ENCODE data around the gene MYO16.

MYO16 gene

GRCh38 chr13:108728370-108728769 is 99.0 kb downstream of the MYO16 start:
- Histone ChIP-seq H3K27me3 (ENCODE audit: insufficient read depth, insufficient read length) (no peaks in the 10 kb centered on the region), H3K9ac (ENCODE audit: insufficient read length, low read depth) (no peak overlapping the region), H3K4me3 (ENCODE audit: insufficient read length, low read depth) (no peak overlapping the region), H3K36me3 (ENCODE audit: insufficient read depth, insufficient read length, low read length) (no peaks in the 10 kb centered on the region), H3K9me3 (ENCODE audit: insufficient read depth, low read length) (no peaks in the 10 kb centered on the region), H3K4me1 (ENCODE audit: insufficient read depth, insufficient read length) (no peaks in the 10 kb centered on the region)
- peak; percentile 46 for DNase-seq (ENCODE audit: low read depth, low spot score)
- TF ChIP-seq YY1 (IDR thresholded peaks at IDR 0.05; ENCODE audit: insufficient read depth, insufficient read length), result no peak
- TF ChIP-seq SUZ12 (IDR thresholded peaks at IDR 0.05; ENCODE audit: extremely low read depth, insufficient read depth, insufficient read length), result no peak
- TF ChIP-seq ZNF274 (IDR thresholded peaks at IDR 0.05; ENCODE audit: low read depth, low read length), result no peak

- TF ChIP-seq YY1 (IDR thresholded peaks at IDR 0.05; ENCODE audit: insufficient read depth, insufficient read length), result no peak
- TF ChIP-seq SUZ12 (IDR thresholded peaks at IDR 0.05; ENCODE audit: extremely low read depth, insufficient read depth, insufficient read length), result no peak
- TF ChIP-seq ZNF274 (IDR thresholded peaks at IDR 0.05; ENCODE audit: low read depth, low read length), result no peak
- no peak overlapping the region for H3K9ac ChIP-seq (ENCODE audit: insufficient read length, low read depth)
- no peaks in the 10 kb centered on the region for H3K36me3 ChIP-seq (ENCODE audit: insufficient read depth, insufficient read length, low read length)
- H3K4me1 ChIP-seq (ENCODE audit: insufficient read depth, insufficient read length), result no peaks in the 10 kb centered on the region
- H3K27me3 ChIP-seq (ENCODE audit: insufficient read depth, insufficient read length), result no peaks in the 10 kb centered on the region
- no peaks in the 10 kb centered on the region for H3K9me3 ChIP-seq (ENCODE audit: insufficient read depth, low read length)
- no peak overlapping the region for H3K4me3 ChIP-seq (ENCODE audit: insufficient read length, low read depth)
- no peak for DNase-seq (ENCODE audit: low read depth, low spot score)
Observed at GRCh38 chr13:108733022-108733560, 103.7 kb downstream of the MYO16 start.

GRCh38 chr13:108734676-108735075 is 105.3 kb downstream of the MYO16 start:
- Histone ChIP-seq H3K9me3 (ENCODE audit: insufficient read depth, low read length) (no peaks in the 10 kb centered on the region), H3K36me3 (ENCODE audit: insufficient read depth, insufficient read length, low read length) (no peaks in the 10 kb centered on the region), H3K4me3 (ENCODE audit: insufficient read length, low read depth) (no peak overlapping the region), H3K4me1 (ENCODE audit: insufficient read depth, insufficient read length) (no peaks in the 10 kb centered on the region), H3K9ac (ENCODE audit: insufficient read length, low read depth) (no peak overlapping the region), H3K27me3 (ENCODE audit: insufficient read depth, insufficient read length) (no peaks in the 10 kb centered on the region)
- no peak for TF ChIP-seq ZNF274 (IDR thresholded peaks at IDR 0.05; ENCODE audit: low read depth, low read length)
- no peak for TF ChIP-seq YY1 (IDR thresholded peaks at IDR 0.05; ENCODE audit: insufficient read depth, insufficient read length)
- DNase-seq (ENCODE audit: low read depth, low spot score), result peak; percentile 22

- H3K9me3 ChIP-seq (ENCODE audit: insufficient read depth, low read length), result peaks cover 13% of the 10 kb centered on the region; the same call in 1 of the 2 replicates
- DNase-seq (ENCODE audit: low read depth, low spot score), result no peak
- TF ChIP-seq SUZ12 (IDR thresholded peaks at IDR 0.05; ENCODE audit: extremely low read depth, insufficient read depth, insufficient read length), result no peak
- no peak for TF ChIP-seq ZNF274 (IDR thresholded peaks at IDR 0.05; ENCODE audit: low read depth, low read length)
- TF ChIP-seq YY1 (IDR thresholded peaks at IDR 0.05; ENCODE audit: insufficient read depth, insufficient read length), result no peak
Observed at GRCh38 chr13:108741930-108742329, 112.5 kb downstream of the MYO16 start.

GRCh38 chr13:108742701-108743451 is 113.5 kb downstream of the MYO16 start:
- Histone ChIP-seq H3K9ac (ENCODE audit: insufficient read length, low read depth) (no peak overlapping the region), H3K4me1 (ENCODE audit: insufficient read depth, insufficient read length) (no peaks in the 10 kb centered on the region), H3K9me3 (ENCODE audit: insufficient read depth, low read length) (peaks cover 13% of the 10 kb centered on the region; the same call in 1 of the 2 replicates), H3K4me3 (ENCODE audit: insufficient read length, low read depth) (no peak overlapping the region), H3K36me3 (ENCODE audit: insufficient read depth, insufficient read length, low read length) (no peaks in the 10 kb centered on the region), H3K27me3 (ENCODE audit: insufficient read depth, insufficient read length) (no peaks in the 10 kb centered on the region)
- no peak for DNase-seq (ENCODE audit: low read depth, low spot score)
- TF ChIP-seq ZNF274 (IDR thresholded peaks at IDR 0.05; ENCODE audit: low read depth, low read length) (no peak), SUZ12 (IDR thresholded peaks at IDR 0.05; ENCODE audit: extremely low read depth, insufficient read depth, insufficient read length) (no peak), YY1 (IDR thresholded peaks at IDR 0.05; ENCODE audit: insufficient read depth, insufficient read length) (no peak)

More at GRCh38 chr13:108741930-108742329, 112.5 kb downstream of the MYO16 start:
- Histone ChIP-seq H3K4me3 (ENCODE audit: insufficient read length, low read depth) (no peak overlapping the region), H3K27me3 (ENCODE audit: insufficient read depth, insufficient read length) (no peaks in the 10 kb centered on the region), H3K9ac (ENCODE audit: insufficient read length, low read depth) (no peak overlapping the region), H3K36me3 (ENCODE audit: insufficient read depth, insufficient read length, low read length) (no peaks in the 10 kb centered on the region), H3K4me1 (ENCODE audit: insufficient read depth, insufficient read length) (no peaks in the 10 kb centered on the region)

- no peak overlapping the region for H3K9ac ChIP-seq (ENCODE audit: insufficient read length, low read depth)
- no peaks in the 10 kb centered on the region for H3K36me3 ChIP-seq (ENCODE audit: insufficient read depth, insufficient read length, low read length)
- no peaks in the 10 kb centered on the region for H3K4me1 ChIP-seq (ENCODE audit: insufficient read depth, insufficient read length)
- no peak overlapping the region for H3K4me3 ChIP-seq (ENCODE audit: insufficient read length, low read depth)
- no peaks in the 10 kb centered on the region for H3K27me3 ChIP-seq (ENCODE audit: insufficient read depth, insufficient read length)
- DNase-seq (ENCODE audit: low read depth, low spot score), result no peak
- H3K9me3 ChIP-seq (ENCODE audit: insufficient read depth, low read length), result peaks cover 13% of the 10 kb centered on the region; the same call in 1 of the 2 replicates
- TF ChIP-seq YY1 (IDR thresholded peaks at IDR 0.05; ENCODE audit: insufficient read depth, insufficient read length) (no peak), SUZ12 (IDR thresholded peaks at IDR 0.05; ENCODE audit: extremely low read depth, insufficient read depth, insufficient read length) (no peak), ZNF274 (IDR thresholded peaks at IDR 0.05; ENCODE audit: low read depth, low read length) (no peak)
Observed at GRCh38 chr13:108743522-108743921, 114.1 kb downstream of the MYO16 start.

- H3K4me3 ChIP-seq (ENCODE audit: insufficient read length, low read depth), result no peak overlapping the region
- H3K9me3 ChIP-seq (ENCODE audit: insufficient read depth, low read length), result no peaks in the 10 kb centered on the region
- no peaks in the 10 kb centered on the region for H3K4me1 ChIP-seq (ENCODE audit: insufficient read depth, insufficient read length)
- H3K27me3 ChIP-seq (ENCODE audit: insufficient read depth, insufficient read length), result no peaks in the 10 kb centered on the region
- no peak overlapping the region for H3K9ac ChIP-seq (ENCODE audit: insufficient read length, low read depth)
- TF ChIP-seq ZNF274 (IDR thresholded peaks at IDR 0.05; ENCODE audit: low read depth, low read length) (no peak), YY1 (IDR thresholded peaks at IDR 0.05; ENCODE audit: insufficient read depth, insufficient read length) (no peak), SUZ12 (IDR thresholded peaks at IDR 0.05; ENCODE audit: extremely low read depth, insufficient read depth, insufficient read length) (no peak)
- no peaks in the 10 kb centered on the region for H3K36me3 ChIP-seq (ENCODE audit: insufficient read depth, insufficient read length, low read length)
- DNase-seq (ENCODE audit: low read depth, low spot score), result no peak
Observed at GRCh38 chr13:108747843-108748242, 118.4 kb downstream of the MYO16 start.
